Measurements from ENCODE around the gene SH3TC1. TPM values are rescaled to one million over a fixed set of nuclear protein-coding genes. Genes with fewer than 3 reads are reported as not detected.

The SH3TC1 gene
- total and polyA plus RNA-seq, 2 of the 13 experiments (the other 11 are each of a cell fraction or from before 2014, with no cell fraction given), result 14.9 to 21.8 TPM

DNA sequence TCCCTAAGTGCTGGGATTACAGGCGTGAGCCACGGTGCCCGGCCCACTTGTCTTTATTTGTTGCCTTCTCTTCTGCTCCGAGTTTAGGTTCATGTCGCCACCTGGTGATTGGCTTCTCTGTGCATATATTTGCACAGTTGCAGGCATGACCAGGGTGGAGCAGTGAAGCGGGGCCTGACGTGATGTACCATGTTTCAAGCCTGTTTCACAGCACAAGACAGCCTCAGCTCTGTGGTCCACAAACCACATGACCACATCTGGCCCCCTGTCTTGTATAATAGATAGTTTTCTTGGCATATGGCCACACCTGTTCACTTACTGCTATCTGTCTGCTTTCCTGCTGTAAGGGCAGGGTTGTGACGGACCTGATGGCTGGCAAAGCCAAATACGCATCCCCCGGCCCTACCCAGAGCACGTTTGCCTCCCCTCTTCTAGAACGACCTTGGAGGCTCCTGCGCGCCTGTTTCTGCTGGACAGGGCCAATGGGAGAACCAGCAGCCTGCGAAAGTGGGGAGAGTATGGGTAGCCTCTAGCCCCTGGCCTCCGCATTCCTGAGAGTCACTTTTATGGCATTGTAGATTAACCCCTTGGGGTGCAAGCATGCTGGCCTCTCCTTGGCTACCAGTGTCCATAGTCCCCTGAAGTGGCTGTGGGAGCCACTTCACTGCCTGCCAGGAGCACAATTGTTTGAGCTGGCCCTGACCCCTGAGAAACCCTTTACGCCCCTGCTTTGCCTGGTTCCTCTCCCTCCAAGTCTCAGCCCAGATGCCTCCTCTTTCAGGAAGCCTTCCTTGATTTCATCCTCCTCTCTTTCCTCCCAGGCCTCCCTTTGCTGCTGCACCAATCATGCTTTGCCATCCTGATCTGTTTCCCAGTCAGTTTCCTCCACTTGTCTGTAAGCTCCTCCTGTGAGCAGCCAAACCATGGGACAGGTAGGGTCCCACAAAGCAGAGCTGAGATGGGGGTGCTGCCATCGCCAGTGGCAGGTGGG, 6.0 kb upstream of the SH3TC1 start (continued):
- TF ChIP-seq IKZF4 (CRISPR knock-in tag; IDR thresholded peaks at IDR 0.05; ENCODE audit: borderline replicate concordance, low read depth, not compliant biosample characterization), result no peak
- no peak for TF ChIP-seq NAIF1 (CRISPR knock-in tag; IDR thresholded peaks at IDR 0.05; ENCODE audit: borderline replicate concordance)
- TF ChIP-seq, protein P1, sequence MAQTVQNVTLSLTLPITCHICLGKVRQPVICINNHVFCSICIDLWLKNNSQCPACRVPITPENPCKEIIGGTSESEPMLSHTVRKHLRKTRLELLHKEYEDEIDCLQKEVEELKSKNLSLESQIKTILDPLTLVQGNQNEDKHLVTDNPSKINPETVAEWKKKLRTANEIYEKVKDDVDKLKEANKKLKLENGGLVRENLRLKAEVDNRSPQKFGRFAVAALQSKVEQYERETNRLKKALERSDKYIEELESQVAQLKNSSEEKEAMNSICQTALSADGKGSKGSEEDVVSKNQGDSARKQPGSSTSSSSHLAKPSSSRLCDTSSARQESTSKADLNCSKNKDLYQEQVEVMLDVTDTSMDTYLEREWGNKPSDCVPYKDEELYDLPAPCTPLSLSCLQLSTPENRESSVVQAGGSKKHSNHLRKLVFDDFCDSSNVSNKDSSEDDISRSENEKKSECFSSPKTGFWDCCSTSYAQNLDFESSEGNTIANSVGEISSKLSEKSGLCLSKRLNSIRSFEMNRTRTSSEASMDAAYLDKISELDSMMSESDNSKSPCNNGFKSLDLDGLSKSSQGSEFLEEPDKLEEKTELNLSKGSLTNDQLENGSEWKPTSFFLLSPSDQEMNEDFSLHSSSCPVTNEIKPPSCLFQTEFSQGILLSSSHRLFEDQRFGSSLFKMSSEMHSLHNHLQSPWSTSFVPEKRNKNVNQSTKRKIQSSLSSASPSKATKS (CRISPR knock-in tag; IDR thresholded peaks at IDR 0.05), result no peak
- no peak for TF ChIP-seq SSRP1 (CRISPR knock-in tag; IDR thresholded peaks at IDR 0.05)
- TF ChIP-seq, protein P2, sequence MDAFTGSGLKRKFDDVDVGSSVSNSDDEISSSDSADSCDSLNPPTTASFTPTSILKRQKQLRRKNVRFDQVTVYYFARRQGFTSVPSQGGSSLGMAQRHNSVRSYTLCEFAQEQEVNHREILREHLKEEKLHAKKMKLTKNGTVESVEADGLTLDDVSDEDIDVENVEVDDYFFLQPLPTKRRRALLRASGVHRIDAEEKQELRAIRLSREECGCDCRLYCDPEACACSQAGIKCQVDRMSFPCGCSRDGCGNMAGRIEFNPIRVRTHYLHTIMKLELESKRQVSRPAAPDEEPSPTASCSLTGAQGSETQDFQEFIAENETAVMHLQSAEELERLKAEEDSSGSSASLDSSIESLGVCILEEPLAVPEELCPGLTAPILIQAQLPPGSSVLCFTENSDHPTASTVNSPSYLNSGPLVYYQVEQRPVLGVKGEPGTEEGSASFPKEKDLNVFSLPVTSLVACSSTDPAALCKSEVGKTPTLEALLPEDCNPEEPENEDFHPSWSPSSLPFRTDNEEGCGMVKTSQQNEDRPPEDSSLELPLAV (CRISPR knock-in tag; conservative IDR thresholded peaks at IDR 0.05; ENCODE audit: low read depth), result no peak
- no peak for TF ChIP-seq FOXA1 (IDR thresholded peaks at IDR 0.05)
- TF ChIP-seq FOXA1 (CRISPR knock-in tag; IDR thresholded peaks at IDR 0.05), result no peak; the same call in 1 of the 2 replicates
- peak; percentile 56; the same call in 1 of the 2 replicates for TF ChIP-seq ZNF652 (CRISPR knock-in tag; IDR thresholded peaks at IDR 0.05; ENCODE audit: borderline replicate concordance, low read depth)
- TF ChIP-seq, protein P3, sequence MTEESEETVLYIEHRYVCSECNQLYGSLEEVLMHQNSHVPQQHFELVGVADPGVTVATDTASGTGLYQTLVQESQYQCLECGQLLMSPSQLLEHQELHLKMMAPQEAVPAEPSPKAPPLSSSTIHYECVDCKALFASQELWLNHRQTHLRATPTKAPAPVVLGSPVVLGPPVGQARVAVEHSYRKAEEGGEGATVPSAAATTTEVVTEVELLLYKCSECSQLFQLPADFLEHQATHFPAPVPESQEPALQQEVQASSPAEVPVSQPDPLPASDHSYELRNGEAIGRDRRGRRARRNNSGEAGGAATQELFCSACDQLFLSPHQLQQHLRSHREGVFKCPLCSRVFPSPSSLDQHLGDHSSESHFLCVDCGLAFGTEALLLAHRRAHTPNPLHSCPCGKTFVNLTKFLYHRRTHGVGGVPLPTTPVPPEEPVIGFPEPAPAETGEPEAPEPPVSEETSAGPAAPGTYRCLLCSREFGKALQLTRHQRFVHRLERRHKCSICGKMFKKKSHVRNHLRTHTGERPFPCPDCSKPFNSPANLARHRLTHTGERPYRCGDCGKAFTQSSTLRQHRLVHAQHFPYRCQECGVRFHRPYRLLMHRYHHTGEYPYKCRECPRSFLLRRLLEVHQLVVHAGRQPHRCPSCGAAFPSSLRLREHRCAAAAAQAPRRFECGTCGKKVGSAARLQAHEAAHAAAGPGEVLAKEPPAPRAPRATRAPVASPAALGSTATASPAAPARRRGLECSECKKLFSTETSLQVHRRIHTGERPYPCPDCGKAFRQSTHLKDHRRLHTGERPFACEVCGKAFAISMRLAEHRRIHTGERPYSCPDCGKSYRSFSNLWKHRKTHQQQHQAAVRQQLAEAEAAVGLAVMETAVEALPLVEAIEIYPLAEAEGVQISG (CRISPR knock-in tag; IDR thresholded peaks at IDR 0.05), result peak; percentile 10; the same call in 1 of the 2 replicates
- no peak for TF ChIP-seq ASH2L (IDR thresholded peaks at IDR 0.05; ENCODE audit: insufficient read length, low read depth, low read length)
- TF ChIP-seq HDAC2 (CRISPR knock-in tag; IDR thresholded peaks at IDR 0.05), result 0 out of 2 replicates have a peak, but pooled peaks have one; percentile 15
- TF ChIP-seq KLF16 (CRISPR knock-in tag; IDR thresholded peaks at IDR 0.05), result no peak
- peak; percentile 26 for TF ChIP-seq TEAD3 (CRISPR knock-in tag; optimal IDR thresholded peaks at IDR 0.05; ENCODE audit: borderline replicate concordance)
- 0 out of 2 replicates have a peak, but pooled peaks have one; percentile 26 for TF ChIP-seq SP5 (CRISPR knock-in tag; IDR thresholded peaks at IDR 0.05; ENCODE audit: borderline replicate concordance, low read depth)
- no peak for TF ChIP-seq ZNF33B (CRISPR knock-in tag; IDR thresholded peaks at IDR 0.05)
- TF ChIP-seq, protein P4, sequence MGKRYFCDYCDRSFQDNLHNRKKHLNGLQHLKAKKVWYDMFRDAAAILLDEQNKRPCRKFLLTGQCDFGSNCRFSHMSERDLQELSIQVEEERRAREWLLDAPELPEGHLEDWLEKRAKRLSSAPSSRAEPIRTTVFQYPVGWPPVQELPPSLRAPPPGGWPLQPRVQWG (CRISPR knock-in tag; IDR thresholded peaks at IDR 0.05; ENCODE audit: borderline replicate concordance, low read depth), result no peak
- no peak for TF ChIP-seq PCBP1 (IDR thresholded peaks at IDR 0.05; ENCODE audit: borderline replicate concordance, low read depth, low read length)
- TF ChIP-seq ZNF207 (IDR thresholded peaks at IDR 0.05; ENCODE audit: borderline replicate concordance), result no peak
- TF ChIP-seq, protein P5, sequence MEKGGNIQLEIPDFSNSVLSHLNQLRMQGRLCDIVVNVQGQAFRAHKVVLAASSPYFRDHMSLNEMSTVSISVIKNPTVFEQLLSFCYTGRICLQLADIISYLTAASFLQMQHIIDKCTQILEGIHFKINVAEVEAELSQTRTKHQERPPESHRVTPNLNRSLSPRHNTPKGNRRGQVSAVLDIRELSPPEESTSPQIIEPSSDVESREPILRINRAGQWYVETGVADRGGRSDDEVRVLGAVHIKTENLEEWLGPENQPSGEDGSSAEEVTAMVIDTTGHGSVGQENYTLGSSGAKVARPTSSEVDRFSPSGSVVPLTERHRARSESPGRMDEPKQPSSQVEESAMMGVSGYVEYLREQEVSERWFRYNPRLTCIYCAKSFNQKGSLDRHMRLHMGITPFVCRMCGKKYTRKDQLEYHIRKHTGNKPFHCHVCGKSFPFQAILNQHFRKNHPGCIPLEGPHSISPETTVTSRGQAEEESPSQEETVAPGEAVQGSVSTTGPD (CRISPR knock-in tag; IDR thresholded peaks at IDR 0.05), result no peak
- peak; percentile 34; the same call in 1 of the 2 replicates for TF ChIP-seq ZNF331 (CRISPR knock-in tag; IDR thresholded peaks at IDR 0.05)

All from HepG2 (cell line).